WI38 (cell line): Measurements from ENCODE around the gene MDH1.

Source experiments
- H3K4me3 ChIP-seq: 2 replicates; pipeline ENCODE4 v1.5.1; 2011; ENCODE audit warnings: low read depth, mild to moderate bottlenecking, control low read depth, low read length
- TF ChIP-seq, protein P1 (sequence below): IDR thresholded peaks from 2 replicates; pipeline ENCODE4 v1.5.1; 2012; ENCODE audit warnings: low read depth, mild to moderate bottlenecking, control low read depth, low read length

The MDH1 gene

DNA sequence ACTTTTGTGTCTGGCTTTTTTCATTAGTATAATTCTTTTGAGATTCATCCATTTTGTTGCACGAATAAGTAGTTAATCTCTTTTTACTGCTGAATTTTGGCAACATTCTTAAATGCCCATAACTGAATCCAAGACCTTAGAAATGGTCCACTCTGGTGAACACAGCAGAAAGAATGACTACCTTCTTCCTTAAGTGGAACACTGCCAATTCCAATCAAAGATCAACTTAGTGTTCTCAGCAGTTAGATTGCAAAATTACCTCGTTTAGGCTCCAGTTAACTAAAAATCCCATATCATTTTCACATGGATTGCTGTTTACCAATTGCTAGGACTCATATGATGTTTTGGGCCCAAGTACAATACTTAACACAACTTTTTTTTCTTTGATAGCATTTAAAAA lies 59.9 kb downstream of the MDH1 start:
- no peak overlapping the region for H3K4me3 ChIP-seq
- TF ChIP-seq, protein P1, sequence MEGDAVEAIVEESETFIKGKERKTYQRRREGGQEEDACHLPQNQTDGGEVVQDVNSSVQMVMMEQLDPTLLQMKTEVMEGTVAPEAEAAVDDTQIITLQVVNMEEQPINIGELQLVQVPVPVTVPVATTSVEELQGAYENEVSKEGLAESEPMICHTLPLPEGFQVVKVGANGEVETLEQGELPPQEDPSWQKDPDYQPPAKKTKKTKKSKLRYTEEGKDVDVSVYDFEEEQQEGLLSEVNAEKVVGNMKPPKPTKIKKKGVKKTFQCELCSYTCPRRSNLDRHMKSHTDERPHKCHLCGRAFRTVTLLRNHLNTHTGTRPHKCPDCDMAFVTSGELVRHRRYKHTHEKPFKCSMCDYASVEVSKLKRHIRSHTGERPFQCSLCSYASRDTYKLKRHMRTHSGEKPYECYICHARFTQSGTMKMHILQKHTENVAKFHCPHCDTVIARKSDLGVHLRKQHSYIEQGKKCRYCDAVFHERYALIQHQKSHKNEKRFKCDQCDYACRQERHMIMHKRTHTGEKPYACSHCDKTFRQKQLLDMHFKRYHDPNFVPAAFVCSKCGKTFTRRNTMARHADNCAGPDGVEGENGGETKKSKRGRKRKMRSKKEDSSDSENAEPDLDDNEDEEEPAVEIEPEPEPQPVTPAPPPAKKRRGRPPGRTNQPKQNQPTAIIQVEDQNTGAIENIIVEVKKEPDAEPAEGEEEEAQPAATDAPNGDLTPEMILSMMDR = no peak

DNA sequence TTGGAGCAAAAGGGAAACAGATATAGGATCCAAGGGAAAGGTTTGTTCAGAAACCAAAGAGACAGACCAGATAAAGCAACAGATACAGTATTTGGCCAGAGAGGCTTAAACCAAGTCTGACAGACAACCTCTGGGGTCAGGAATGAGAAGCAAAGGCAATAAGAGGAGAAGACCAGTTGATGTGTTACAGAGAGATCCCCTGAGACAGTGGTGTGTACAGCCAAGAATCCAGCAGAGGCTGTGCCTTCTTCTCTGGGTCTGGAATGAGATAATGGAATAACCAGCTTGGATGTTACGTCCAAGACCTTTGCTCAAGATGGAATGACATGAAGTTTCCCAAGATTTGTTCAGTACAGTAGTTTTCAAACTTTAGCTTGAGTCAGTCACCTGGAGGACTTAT lies 61.1 kb downstream of the MDH1 start:
- TF ChIP-seq, protein P1 = no peak
- H3K4me3 ChIP-seq = no peak overlapping the region

DNA sequence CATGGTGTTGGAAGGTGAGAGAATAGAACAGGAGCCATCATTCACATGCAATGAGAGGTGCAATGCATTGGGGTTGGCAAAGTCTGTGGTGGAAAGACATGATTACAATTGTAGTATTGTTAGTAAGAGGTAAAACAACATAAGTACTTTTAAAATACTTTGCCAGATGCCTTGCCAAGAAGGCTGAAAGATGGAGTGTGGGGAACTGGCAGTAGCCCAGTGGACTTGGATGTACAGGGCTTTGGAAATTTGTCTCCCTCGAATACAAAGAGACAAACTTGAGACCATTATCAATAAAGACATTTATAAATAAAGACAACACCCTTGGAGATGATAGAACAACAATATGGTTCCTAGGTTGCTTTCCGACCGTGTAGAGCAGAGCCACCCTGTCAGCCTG lies 62.0 kb downstream of the MDH1 start:
- TF ChIP-seq, protein P1 = no peak
- H3K4me3 ChIP-seq = no peak overlapping the region

DNA sequence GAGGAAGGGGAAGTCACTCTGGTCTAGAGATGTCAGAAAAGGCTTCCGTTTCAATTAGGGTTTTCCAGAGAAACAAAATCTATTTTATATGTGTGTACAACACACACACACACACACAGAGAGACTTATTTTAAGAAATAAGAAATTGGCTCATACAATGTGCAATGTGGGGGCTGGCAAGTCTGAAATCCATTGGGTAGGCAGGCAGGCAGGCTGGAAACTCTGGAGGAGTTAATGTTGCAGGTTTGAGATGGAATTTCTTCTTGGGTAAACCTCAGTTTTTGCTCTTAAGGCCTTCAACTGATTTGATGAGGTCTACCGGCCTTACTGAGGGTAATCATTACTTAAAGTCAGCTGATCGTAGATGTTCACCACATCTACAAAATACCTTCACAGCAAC lies 62.6 kb downstream of the MDH1 start:
- H3K4me3 ChIP-seq = no peak overlapping the region
- TF ChIP-seq, protein P1 = no peak

DNA sequence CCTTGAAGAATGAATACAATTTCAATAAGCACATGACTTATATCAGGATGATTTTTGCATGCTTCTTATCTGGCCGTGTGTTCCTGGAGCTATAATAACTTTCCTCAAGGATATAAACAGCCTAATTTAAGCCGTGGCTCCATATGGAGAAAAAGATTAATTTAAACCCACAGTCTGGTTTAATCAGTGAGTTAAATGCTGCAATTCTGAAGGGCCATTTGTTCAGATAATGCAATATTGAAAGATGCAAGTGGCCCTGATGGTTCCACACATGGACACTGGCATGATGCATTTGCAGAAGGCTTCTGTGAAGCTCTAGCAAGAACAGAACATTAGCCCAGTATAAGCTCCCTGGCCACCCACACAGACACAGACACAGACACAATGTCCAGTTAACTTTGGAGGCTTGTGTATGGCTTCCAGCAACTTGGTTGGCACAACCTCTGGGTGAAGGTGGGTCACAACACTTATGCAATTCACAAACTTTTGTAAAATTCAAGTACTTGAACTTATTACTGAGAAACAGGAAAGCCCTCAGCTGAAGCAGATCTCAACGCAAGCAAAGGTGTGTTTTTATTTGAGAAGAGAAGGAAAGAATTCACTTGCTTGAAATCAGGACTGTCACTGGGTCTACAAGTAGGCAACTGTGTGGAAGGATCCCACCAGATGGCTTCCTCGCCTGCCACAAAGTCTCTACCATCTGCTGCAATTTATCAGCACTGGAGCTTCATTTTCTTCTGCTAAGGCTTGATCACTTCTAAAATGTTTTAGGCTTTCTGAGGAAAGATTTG lies 63.3 kb downstream of the MDH1 start:
- H3K4me3 ChIP-seq = no peak overlapping the region
- TF ChIP-seq, protein P1 = no peak

DNA sequence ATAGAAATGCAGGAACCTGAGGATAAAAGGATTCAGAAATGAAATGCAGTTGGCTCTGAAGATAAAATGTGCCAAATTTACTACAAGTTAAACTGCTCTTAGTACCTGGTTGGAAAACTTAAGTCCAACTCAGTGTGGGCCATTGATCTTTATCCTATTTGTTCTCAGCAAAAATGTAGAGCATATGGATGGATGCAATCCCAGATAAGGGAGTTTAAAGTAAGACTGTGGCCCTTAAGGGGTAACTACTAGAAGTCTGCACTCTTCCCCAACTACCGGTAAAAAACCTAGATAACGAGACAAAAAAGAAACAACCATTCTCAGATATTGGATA lies 63.9 kb downstream of the MDH1 start:
- TF ChIP-seq, protein P1 = no peak
- no peak overlapping the region for H3K4me3 ChIP-seq

DNA sequence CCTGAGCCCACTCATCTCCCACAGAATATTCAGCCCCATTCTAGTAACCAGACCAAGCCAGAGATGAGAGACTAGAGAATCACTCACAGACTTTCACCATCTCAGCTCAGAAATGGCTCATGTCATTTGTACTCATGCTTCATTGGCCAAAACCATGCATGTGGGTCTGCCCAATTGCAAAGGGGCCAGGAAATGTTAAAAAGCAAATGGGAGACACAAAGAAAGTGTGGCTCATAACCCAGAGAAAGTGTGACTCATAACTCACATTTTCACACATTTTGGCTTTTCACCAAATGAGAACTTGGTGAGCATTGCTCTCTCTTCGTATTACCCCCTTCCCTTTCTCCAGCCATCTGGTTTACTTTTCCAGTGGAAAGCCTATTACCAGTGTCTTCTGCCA lies 66.2 kb downstream of the MDH1 start:
- no peak overlapping the region for H3K4me3 ChIP-seq
- TF ChIP-seq, protein P1 = no peak
